Gastroesophageal sphincter (tissue), 4 donors: ENCODE results near the gene HEYL. TPM values are rescaled to one million over a fixed set of nuclear protein-coding genes. Genes with fewer than 3 reads are reported as not detected.

Experiments
- ATAC-seq: fragments of 150-250 bp; one replicate; pipeline ENCODE4 v1.9.1; 2016; ENCODE audit warnings: mild to moderate bottlenecking, moderate library complexity
- H3K27ac ChIP-seq, 4 donors: fragments of 200-600 bp; sonication (generic) in 3 of 4; 1 replicate in 3 of 4; 2 replicates in 1 of 4; pipeline ENCODE4 v1.5.1; 2016 to 2019
- H3K27me3 ChIP-seq: fragments of 200-600 bp; sonication (generic); one replicate; pipeline ENCODE4 v1.5.1; 2019
- H3K36me3 ChIP-seq, 2 donors: fragments of 200-600 bp; sonication (generic); one replicate each; pipeline ENCODE4 v1.5.1; 2019; ENCODE audit warnings: control low read depth in 1 of 2
- H3K4me1 ChIP-seq, 3 donors: fragments of 200-600 bp; sonication (generic); 1 replicate in 2 of 3; 2 replicates in 1 of 3; pipeline ENCODE4 v1.5.1; 2016 to 2019; ENCODE audit warnings: control low read depth in 2 of 3
- H3K4me3 ChIP-seq, 2 donors: fragments of 200-600 bp; sonication (generic); one replicate each; pipeline ENCODE4 v1.5.1; 2019; ENCODE audit warnings: mild to moderate bottlenecking in 1 of 2, moderate library complexity in 1 of 2
- H3K9me3 ChIP-seq, 3 donors: fragments of 200-600 bp; sonication (generic); one replicate each; pipeline ENCODE4 v1.5.1; 2017 to 2019; ENCODE audit warnings: control low read depth in 2 of 3
- CTCF ChIP-seq, 4 experiments: fragments of 200-600 bp in 2 of 4; fragments of 450-650 bp in 2 of 4; sonication (generic) in 1 of 4; IDR thresholded peaks; one replicate each; pipeline ENCODE4 v1.5.1; 2017 to 2019; ENCODE audit warnings: antibody characterized with exemption in 4 of 4, mild to moderate bottlenecking in 2 of 4, moderate library complexity in 2 of 4
- EP300 ChIP-seq: sonication (generic); formaldehyde crosslinking; IDR thresholded peaks from one replicate; pipeline ENCODE4 v1.6.1; 2017; ENCODE audit warnings: antibody characterized with exemption, mild to moderate bottlenecking
- POLR2A ChIP-seq, 2 donors: fragments of 450-650 bp; IDR thresholded peaks; one replicate each; pipeline ENCODE4 v1.6.1; 2017; ENCODE audit warnings: antibody characterized with exemption in 2 of 2, mild to moderate bottlenecking in 2 of 2, moderate library complexity in 1 of 2
- POLR2AphosphoS5 ChIP-seq: sonication (generic); formaldehyde crosslinking; IDR thresholded peaks from one replicate; pipeline ENCODE4 v1.6.1; 2017; ENCODE audit warnings: antibody characterized with exemption
- WGBS, 2 donors: methylation state at CpG; one replicate each; pipeline ENCODE4 v1.1.5; 2018; ENCODE audit warnings: low coverage in 1 of 2; 5-methylcytosine and 5-hydroxymethylcytosine counted together
- total RNA-seq, 4 donors: library from RNA; depleted of rRNA; stranded (reverse); fragments of >200 nt; gene quantifications; one replicate each; pipeline ENCODE4 v1.1.0, GENCODE V29; 2016

Gene HEYL
- total RNA-seq, 4 donors from 2014 or later, result 3.0 to 8.4 (median 6.0) TPM

- H3K4me1 ChIP-seq, result no peaks in the 10 kb centered on the region
- no peaks in the 10 kb centered on the region for H3K36me3 ChIP-seq
- no peak for ATAC-seq
- WGBS, 2 donors, result 80% methylated on average over 1 of the region's 6 CpGs; no CpG with 5 or more reads in 1 of the 2 donors
- H3K4me3 ChIP-seq, result no peak overlapping the region
- no peak for TF ChIP-seq EP300
- TF ChIP-seq CTCF (IDR thresholded peaks at IDR 0.05), result no peak
- no peak for TF ChIP-seq POLR2AphosphoS5
- TF ChIP-seq POLR2A (IDR thresholded peaks at IDR 0.05), result no peak
- H3K9me3 ChIP-seq, result no peaks in the 10 kb centered on the region
- peaks cover 39% of the 10 kb centered on the region for H3K27me3 ChIP-seq
- H3K27ac ChIP-seq, result no peak overlapping the region
Observed at GRCh38 chr1:39596163-39596562, 43.3 kb downstream of the HEYL start.

GRCh38 chr1:39593386-39593785 lies 46.1 kb downstream of the HEYL start:
- WGBS, 2 donors, result 83 to 86% methylated on average over 1 of the region's 4 CpGs
- Histone ChIP-seq H3K4me1 (no peaks in the 10 kb centered on the region), H3K4me3 (no peak overlapping the region), H3K27ac (no peak overlapping the region), H3K9me3 (no peaks in the 10 kb centered on the region), H3K36me3 (no peaks in the 10 kb centered on the region), H3K27me3 (peaks cover 26% of the 10 kb centered on the region)
- no peak for ATAC-seq
- TF ChIP-seq CTCF (IDR thresholded peaks at IDR 0.05) (no peak), POLR2A (IDR thresholded peaks at IDR 0.05) (no peak), EP300 (no peak), POLR2AphosphoS5 (no peak)

- 83 to 90% methylated on average over 1 to 2 of the region's 4 CpGs for WGBS, 2 donors
- ATAC-seq, result no peak
- TF ChIP-seq POLR2AphosphoS5 (no peak), CTCF (IDR thresholded peaks at IDR 0.05) (no peak), POLR2A (IDR thresholded peaks at IDR 0.05) (no peak), EP300 (no peak)
Observed at GRCh38 chr1:39592069-39592468, 47.4 kb downstream of the HEYL start.

GRCh38 chr1:39590546-39590945 lies 48.9 kb downstream of the HEYL start:
- no peak for TF ChIP-seq POLR2AphosphoS5
- no peak for TF ChIP-seq POLR2A (IDR thresholded peaks at IDR 0.05)
- TF ChIP-seq CTCF (IDR thresholded peaks at IDR 0.05), result no peak
- TF ChIP-seq EP300, result no peak
- H3K27me3 ChIP-seq, result peaks cover 18% of the 10 kb centered on the region
- H3K4me3 ChIP-seq, result no peak overlapping the region
- H3K36me3 ChIP-seq, result no peaks in the 10 kb centered on the region
- no peak for ATAC-seq
- H3K4me1 ChIP-seq, result no peaks in the 10 kb centered on the region
- no peak overlapping the region for H3K27ac ChIP-seq
- no peaks in the 10 kb centered on the region for H3K9me3 ChIP-seq
- WGBS, 2 donors, result 74 to 100% methylated on average over 1 to 6 of the region's 7 CpGs

More at GRCh38 chr1:39592069-39592468, 47.4 kb downstream of the HEYL start:
- Histone ChIP-seq H3K4me3 (no peak overlapping the region), H3K27me3 (peaks cover 26% of the 10 kb centered on the region), H3K27ac (no peak overlapping the region), H3K36me3 (no peaks in the 10 kb centered on the region), H3K9me3 (no peaks in the 10 kb centered on the region), H3K4me1 (no peaks in the 10 kb centered on the region)

GRCh38 chr1:39585933-39586332 lies 53.5 kb downstream of the HEYL start:
- WGBS, 2 donors, result 77 to 100% methylated on average over 2 to 3 of the region's 7 CpGs
- ATAC-seq, result no peak

More at GRCh38 chr1:39585933-39586332, 53.5 kb downstream of the HEYL start:
- no peaks in the 10 kb centered on the region for H3K4me1 ChIP-seq
- H3K9me3 ChIP-seq, result no peaks in the 10 kb centered on the region
- no peak overlapping the region for H3K27ac ChIP-seq
- no peak for TF ChIP-seq POLR2AphosphoS5
- no peak for TF ChIP-seq POLR2A (IDR thresholded peaks at IDR 0.05)
- TF ChIP-seq CTCF (IDR thresholded peaks at IDR 0.05), result no peak
- no peak for TF ChIP-seq EP300
- no peak overlapping the region for H3K4me3 ChIP-seq
- no peaks in the 10 kb centered on the region for H3K27me3 ChIP-seq
- H3K36me3 ChIP-seq, result no peaks in the 10 kb centered on the region
